ENCODE measurements around the gene SYMPK.

Gene SYMPK

GRCh38 chr19:45781214-45782161 is 81.5 kb downstream of the SYMPK start:
- no peak for DNase-seq (ENCODE audit: low read depth)

- DNase-seq (ENCODE audit: low read depth) = no peak
Measured at GRCh38 chr19:45780448-45781213, 82.3 kb downstream of the SYMPK start.

- DNase-seq (ENCODE audit: low read depth) = no peak
Measured at GRCh38 chr19:45780146-45780447, 82.8 kb downstream of the SYMPK start.

- DNase-seq (ENCODE audit: low read depth) = peak; percentile 94
Measured at GRCh38 chr19:45779231-45780145, 83.5 kb downstream of the SYMPK start.

GRCh38 chr19:45778010-45778661 is 84.8 kb downstream of the SYMPK start:
- no peak for DNase-seq (ENCODE audit: low read depth)

- no peak for DNase-seq (ENCODE audit: low read depth)
Measured at GRCh38 chr19:45777395-45777961, 85.5 kb downstream of the SYMPK start.

- DNase-seq (ENCODE audit: low read depth) = no peak
Measured at GRCh38 chr19:45774765-45775164, 88.2 kb downstream of the SYMPK start.

- no peak for DNase-seq (ENCODE audit: low read depth)
Measured at GRCh38 chr19:45773384-45773783, 89.6 kb downstream of the SYMPK start.

GRCh38 chr19:45772912-45773311 is 90.0 kb downstream of the SYMPK start:
- DNase-seq (ENCODE audit: low read depth) = no peak

- DNase-seq (ENCODE audit: low read depth) = no peak
Measured at GRCh38 chr19:45772130-45772840, 90.7 kb downstream of the SYMPK start.

- no peak for DNase-seq (ENCODE audit: low read depth)
Measured at GRCh38 chr19:45771311-45771933, 91.5 kb downstream of the SYMPK start.

- DNase-seq (ENCODE audit: low read depth) = peak; percentile 90
Measured at GRCh38 chr19:45770192-45771101, 92.5 kb downstream of the SYMPK start.

- no peak for DNase-seq (ENCODE audit: low read depth)
Measured at GRCh38 chr19:45769821-45770191, 93.1 kb downstream of the SYMPK start.

GRCh38 chr19:45768984-45769782 is 93.8 kb downstream of the SYMPK start, which contains the start of gene SIX5:
Gene SIX5 (minus strand): TSS chr19:45769252. CDS start chr19:45768844, 408 bp downstream.
- DNase-seq (ENCODE audit: low read depth) = peak; percentile 97

- peak; percentile 43 for DNase-seq (ENCODE audit: low read depth)
Measured at GRCh38 chr19:45768655-45768983, 94.3 kb downstream of the SYMPK start.

GRCh38 chr19:45767881-45768654 is 94.9 kb downstream of the SYMPK start:
- no peak for DNase-seq (ENCODE audit: low read depth)

GRCh38 chr19:45767410-45767880 is 95.5 kb downstream of the SYMPK start:
- DNase-seq (ENCODE audit: low read depth) = no peak

Data from activated T-cell treated with anti-CD3 and anti-CD28 coated beads for 48 hours (primary cell).